HCT116 (cell line): ENCODE measurements around the gene ZSCAN30.

Source experiments
- CEBPB ChIP-seq: IDR thresholded peaks from 2 replicates; pipeline ENCODE4 v1.6.1; 2012; ENCODE audit warnings: low read depth
- CTCF ChIP-seq, 3 experiments: fragments of 200-600 bp in 1 of 3; sonication (generic) in 1 of 3; IDR thresholded peaks in 2 of 3; conservative IDR thresholded peaks in 1 of 3; 2 replicates each; pipeline ENCODE4 v1.5.1; 2012 to 2017; ENCODE audit warnings: low read depth in 2 of 3, low read length in 2 of 3, antibody characterized with exemption in 1 of 3, borderline replicate concordance in 1 of 3, control low read depth in 1 of 3, mild to moderate bottlenecking in 1 of 3, mixed read lengths in 1 of 3, mixed run types in 1 of 3, moderate library complexity in 1 of 3; ENCODE audit not compliant: insufficient read depth in 1 of 3
- MAX ChIP-seq: IDR thresholded peaks from 2 replicates; pipeline ENCODE4 v1.6.1; 2012
- SIN3A ChIP-seq: IDR thresholded peaks from 2 replicates; pipeline ENCODE4 v1.6.1; 2012; ENCODE audit warnings: low read depth
- TCF7L2 ChIP-seq: IDR thresholded peaks from 2 replicates; pipeline ENCODE4 v1.7.0; 2011; ENCODE audit warnings: borderline replicate concordance, inconsistent platforms; ENCODE audit not compliant: insufficient read depth, insufficient read length; ENCODE audit errors: extremely low read depth
- ZNF274 ChIP-seq: fragments of 200-500 bp; sonication (Bioruptor generic); IDR thresholded peaks from 2 replicates; pipeline ENCODE4 v1.6.1; 2014; ENCODE audit warnings: mild to moderate bottlenecking, low read depth, low read length, inconsistent platforms

- TF ChIP-seq MAX: no peak
- no peak for TF ChIP-seq SIN3A
- TF ChIP-seq TCF7L2: no peak
- no peak for TF ChIP-seq CTCF (IDR thresholded peaks at IDR 0.05 in 2 of 3, conservative IDR thresholded peaks at IDR 0.05 in 1 of 3; ENCODE audit: borderline replicate concordance in 1 of 3, insufficient read depth in 1 of 3, low read depth in 2 of 3, low read length in 2 of 3)
- no peak for TF ChIP-seq ZNF274
- no peak for TF ChIP-seq CEBPB
Measured at GRCh38 chr18:35256947-35257346, 33.1 kb downstream of the ZSCAN30 start.
